ENCODE measurements around the gene CCDC142. TPM values are rescaled to one million over a fixed set of nuclear protein-coding genes. Genes with fewer than 3 reads are reported as not detected.

Gene CCDC142
- total and polyA plus RNA-seq, 10 of the 15 experiments (the other 5 are each of a cell fraction or from before 2014, with no cell fraction given) = 0.93 to 16.9 (median 9.0) TPM

DNA sequence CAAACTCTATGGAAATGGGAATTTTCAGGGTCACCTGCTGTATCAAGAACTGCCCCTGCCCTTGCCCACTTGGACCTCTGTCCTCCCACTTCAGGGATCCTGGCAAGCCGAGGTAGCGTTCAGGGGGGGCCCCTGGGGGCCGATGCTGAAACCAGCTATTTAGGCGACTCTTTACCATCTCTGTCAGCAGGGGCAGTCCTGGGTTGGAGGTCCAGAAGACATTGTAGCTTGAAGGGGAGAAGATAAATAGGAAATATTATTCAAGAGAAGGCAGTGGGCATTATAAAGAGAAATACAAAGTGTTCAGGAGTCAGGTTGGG, 20.1 kb downstream of the CCDC142 start (continued):
- TF ChIP-seq, protein P1, sequence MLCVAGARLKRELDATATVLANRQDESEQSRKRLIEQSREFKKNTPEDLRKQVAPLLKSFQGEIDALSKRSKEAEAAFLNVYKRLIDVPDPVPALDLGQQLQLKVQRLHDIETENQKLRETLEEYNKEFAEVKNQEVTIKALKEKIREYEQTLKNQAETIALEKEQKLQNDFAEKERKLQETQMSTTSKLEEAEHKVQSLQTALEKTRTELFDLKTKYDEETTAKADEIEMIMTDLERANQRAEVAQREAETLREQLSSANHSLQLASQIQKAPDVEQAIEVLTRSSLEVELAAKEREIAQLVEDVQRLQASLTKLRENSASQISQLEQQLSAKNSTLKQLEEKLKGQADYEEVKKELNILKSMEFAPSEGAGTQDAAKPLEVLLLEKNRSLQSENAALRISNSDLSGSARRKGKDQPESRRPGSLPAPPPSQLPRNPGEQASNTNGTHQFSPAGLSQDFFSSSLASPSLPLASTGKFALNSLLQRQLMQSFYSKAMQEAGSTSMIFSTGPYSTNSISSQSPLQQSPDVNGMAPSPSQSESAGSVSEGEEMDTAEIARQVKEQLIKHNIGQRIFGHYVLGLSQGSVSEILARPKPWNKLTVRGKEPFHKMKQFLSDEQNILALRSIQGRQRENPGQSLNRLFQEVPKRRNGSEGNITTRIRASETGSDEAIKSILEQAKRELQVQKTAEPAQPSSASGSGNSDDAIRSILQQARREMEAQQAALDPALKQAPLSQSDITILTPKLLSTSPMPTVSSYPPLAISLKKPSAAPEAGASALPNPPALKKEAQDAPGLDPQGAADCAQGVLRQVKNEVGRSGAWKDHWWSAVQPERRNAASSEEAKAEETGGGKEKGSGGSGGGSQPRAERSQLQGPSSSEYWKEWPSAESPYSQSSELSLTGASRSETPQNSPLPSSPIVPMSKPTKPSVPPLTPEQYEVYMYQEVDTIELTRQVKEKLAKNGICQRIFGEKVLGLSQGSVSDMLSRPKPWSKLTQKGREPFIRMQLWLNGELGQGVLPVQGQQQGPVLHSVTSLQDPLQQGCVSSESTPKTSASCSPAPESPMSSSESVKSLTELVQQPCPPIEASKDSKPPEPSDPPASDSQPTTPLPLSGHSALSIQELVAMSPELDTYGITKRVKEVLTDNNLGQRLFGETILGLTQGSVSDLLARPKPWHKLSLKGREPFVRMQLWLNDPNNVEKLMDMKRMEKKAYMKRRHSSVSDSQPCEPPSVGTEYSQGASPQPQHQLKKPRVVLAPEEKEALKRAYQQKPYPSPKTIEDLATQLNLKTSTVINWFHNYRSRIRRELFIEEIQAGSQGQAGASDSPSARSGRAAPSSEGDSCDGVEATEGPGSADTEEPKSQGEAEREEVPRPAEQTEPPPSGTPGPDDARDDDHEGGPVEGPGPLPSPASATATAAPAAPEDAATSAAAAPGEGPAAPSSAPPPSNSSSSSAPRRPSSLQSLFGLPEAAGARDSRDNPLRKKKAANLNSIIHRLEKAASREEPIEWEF (IDR thresholded peaks at IDR 0.05; ENCODE audit: insufficient replicate concordance, low read depth, low read length) = no peak
- TF ChIP-seq, protein P2, sequence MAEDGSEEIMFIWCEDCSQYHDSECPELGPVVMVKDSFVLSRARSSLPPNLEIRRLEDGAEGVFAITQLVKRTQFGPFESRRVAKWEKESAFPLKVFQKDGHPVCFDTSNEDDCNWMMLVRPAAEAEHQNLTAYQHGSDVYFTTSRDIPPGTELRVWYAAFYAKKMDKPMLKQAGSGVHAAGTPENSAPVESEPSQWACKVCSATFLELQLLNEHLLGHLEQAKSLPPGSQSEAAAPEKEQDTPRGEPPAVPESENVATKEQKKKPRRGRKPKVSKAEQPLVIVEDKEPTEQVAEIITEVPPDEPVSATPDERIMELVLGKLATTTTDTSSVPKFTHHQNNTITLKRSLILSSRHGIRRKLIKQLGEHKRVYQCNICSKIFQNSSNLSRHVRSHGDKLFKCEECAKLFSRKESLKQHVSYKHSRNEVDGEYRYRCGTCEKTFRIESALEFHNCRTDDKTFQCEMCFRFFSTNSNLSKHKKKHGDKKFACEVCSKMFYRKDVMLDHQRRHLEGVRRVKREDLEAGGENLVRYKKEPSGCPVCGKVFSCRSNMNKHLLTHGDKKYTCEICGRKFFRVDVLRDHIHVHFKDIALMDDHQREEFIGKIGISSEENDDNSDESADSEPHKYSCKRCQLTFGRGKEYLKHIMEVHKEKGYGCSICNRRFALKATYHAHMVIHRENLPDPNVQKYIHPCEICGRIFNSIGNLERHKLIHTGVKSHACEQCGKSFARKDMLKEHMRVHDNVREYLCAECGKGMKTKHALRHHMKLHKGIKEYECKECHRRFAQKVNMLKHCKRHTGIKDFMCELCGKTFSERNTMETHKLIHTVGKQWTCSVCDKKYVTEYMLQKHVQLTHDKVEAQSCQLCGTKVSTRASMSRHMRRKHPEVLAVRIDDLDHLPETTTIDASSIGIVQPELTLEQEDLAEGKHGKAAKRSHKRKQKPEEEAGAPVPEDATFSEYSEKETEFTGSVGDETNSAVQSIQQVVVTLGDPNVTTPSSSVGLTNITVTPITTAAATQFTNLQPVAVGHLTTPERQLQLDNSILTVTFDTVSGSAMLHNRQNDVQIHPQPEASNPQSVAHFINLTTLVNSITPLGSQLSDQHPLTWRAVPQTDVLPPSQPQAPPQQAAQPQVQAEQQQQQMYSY (CRISPR knock-in tag; IDR thresholded peaks at IDR 0.05) = no peak

All from GM12878 (cell line).